ENCODE results near the gene ZKSCAN4.

DNA sequence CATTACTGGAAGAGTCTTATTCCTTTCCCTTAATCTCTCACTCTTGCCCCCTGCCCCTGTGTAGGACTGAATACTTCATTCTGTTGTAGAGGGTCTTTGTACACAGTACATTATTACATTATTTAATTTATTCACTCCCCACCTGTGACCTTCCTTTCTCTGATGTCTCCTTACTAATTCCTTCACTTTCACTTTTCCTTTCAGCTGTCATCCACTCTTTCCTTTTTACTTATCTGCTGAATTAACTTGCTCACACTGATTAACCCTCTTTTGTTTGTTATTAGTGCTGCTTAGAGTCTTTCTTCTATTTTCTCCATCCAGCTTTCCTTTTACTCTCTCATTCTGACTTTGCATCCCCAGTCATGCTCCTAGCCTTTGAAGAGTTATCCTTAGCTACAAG, 22.8 kb upstream of the ZKSCAN4 start:
- TF ChIP-seq BHLHE40 (IDR thresholded peaks at IDR 0.05; ENCODE audit: borderline replicate concordance) (no peak), SP1 (IDR thresholded peaks at IDR 0.05) (no peak), TARDBP (IDR thresholded peaks at IDR 0.05) (no peak), ZNF384 (IDR thresholded peaks at IDR 0.05) (no peak), FOXK2 (IDR thresholded peaks at IDR 0.05) (no peak)

Measured in HEK293T (cell line).